ENCODE measurements around the gene ABCC3.

DNA sequence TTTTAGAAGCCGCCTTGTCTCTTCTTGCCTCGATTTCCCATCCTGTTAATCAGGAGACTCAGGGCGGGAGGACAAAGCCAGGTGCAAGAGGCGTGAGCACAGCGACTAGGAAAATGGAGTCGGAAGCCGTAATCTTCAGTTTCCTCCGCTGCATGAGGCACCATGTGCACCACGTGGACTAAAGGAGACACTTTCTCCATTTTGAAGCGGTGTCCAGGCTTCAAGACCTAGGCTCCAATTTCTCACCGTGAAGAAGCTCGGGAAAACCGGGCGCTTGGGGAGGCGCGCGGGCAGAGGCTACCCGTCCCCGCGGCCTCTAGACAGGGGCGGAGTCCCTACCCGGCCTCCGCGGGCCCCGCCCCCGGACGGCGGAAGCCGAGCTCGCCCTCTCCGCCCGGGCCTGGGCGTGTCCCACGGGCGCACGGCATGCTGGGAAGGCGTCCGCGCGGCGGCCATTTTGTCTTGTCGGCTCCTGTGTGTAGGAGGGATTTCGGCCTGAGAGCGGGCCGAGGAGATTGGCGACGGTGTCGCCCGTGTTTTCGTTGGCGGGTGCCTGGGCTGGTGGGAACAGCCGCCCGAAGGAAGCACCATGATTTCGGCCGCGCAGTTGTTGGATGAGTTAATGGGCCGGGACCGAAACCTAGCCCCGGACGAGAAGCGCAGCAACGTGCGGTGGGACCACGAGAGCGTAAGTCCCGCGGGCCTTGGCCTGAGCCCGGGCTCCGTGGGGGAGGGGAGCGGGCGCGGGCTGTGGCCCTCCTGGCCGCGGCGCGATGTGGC is 84.7 kb downstream of the ABCC3 start, which contains the start of gene LUC7L3:
- TF ChIP-seq POLR2A (IDR thresholded peaks at IDR 0.05) = peak; percentile 67 to 81
- TF ChIP-seq, protein P1, sequence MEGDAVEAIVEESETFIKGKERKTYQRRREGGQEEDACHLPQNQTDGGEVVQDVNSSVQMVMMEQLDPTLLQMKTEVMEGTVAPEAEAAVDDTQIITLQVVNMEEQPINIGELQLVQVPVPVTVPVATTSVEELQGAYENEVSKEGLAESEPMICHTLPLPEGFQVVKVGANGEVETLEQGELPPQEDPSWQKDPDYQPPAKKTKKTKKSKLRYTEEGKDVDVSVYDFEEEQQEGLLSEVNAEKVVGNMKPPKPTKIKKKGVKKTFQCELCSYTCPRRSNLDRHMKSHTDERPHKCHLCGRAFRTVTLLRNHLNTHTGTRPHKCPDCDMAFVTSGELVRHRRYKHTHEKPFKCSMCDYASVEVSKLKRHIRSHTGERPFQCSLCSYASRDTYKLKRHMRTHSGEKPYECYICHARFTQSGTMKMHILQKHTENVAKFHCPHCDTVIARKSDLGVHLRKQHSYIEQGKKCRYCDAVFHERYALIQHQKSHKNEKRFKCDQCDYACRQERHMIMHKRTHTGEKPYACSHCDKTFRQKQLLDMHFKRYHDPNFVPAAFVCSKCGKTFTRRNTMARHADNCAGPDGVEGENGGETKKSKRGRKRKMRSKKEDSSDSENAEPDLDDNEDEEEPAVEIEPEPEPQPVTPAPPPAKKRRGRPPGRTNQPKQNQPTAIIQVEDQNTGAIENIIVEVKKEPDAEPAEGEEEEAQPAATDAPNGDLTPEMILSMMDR (IDR thresholded peaks at IDR 0.05) = peak in 1 of 4 experiments; percentile 27
